HepG2 (cell line): Measurements from ENCODE around the gene FAT1. TPM values are rescaled to one million over a fixed set of nuclear protein-coding genes. Genes with fewer than 3 reads are reported as not detected.

Experiments
- GTF3A ChIP-seq: sonication (generic); formaldehyde crosslinking; conservative IDR thresholded peaks from 2 replicates; pipeline ENCODE4 v1.4.0; 2020; ENCODE audit warnings: mild to moderate bottlenecking, missing genetic modification reagents
- HMG20B ChIP-seq: conservative IDR thresholded peaks from 2 replicates; pipeline ENCODE4 v1.6.1; 2016; ENCODE audit warnings: missing genetic modification reagents, missing compliant biosample characterization
- IKZF5 ChIP-seq: IDR thresholded peaks from 2 replicates; pipeline ENCODE4 v1.6.1; 2018; ENCODE audit warnings: missing genetic modification reagents, mild to moderate bottlenecking, missing compliant biosample characterization
- RFX3 ChIP-seq: IDR thresholded peaks from 2 replicates; pipeline ENCODE4 v1.6.1; 2016; ENCODE audit warnings: missing biosample characterization, missing genetic modification reagents
- SATB2 ChIP-seq: sonication (generic); formaldehyde crosslinking; IDR thresholded peaks from 2 replicates; pipeline ENCODE4 v1.5.0; 2020; ENCODE audit warnings: missing genetic modification reagents
- SP4 ChIP-seq: sonication (generic); formaldehyde crosslinking; IDR thresholded peaks from 2 replicates; pipeline ENCODE4 v1.8.1; 2023; ENCODE audit warnings: mild to moderate bottlenecking, missing genetic modification reagents
- THYN1 ChIP-seq: sonication (generic); formaldehyde crosslinking; IDR thresholded peaks from 2 replicates; pipeline ENCODE4 v1.8.1; 2023; ENCODE audit warnings: low read depth, mild to moderate bottlenecking, moderate library complexity, missing genetic modification reagents, borderline replicate concordance
- TP53 ChIP-seq: sonication (generic); formaldehyde crosslinking; conservative IDR thresholded peaks from 2 replicates; pipeline ENCODE4 v1.4.0; 2020; ENCODE audit warnings: missing genetic modification reagents
- ZBTB10 ChIP-seq: sonication (generic); formaldehyde crosslinking; IDR thresholded peaks from 2 replicates; pipeline ENCODE4 v1.4.0; 2020; ENCODE audit warnings: missing genetic modification reagents, borderline replicate concordance
- ZBTB26 ChIP-seq: IDR thresholded peaks from 2 replicates; pipeline ENCODE4 v1.6.1; 2016; ENCODE audit warnings: missing compliant biosample characterization, missing genetic modification reagents, borderline replicate concordance
- ZBTB3 ChIP-seq: sonication (generic); formaldehyde crosslinking; IDR thresholded peaks from 2 replicates; pipeline ENCODE4 v1.4.0; 2020; ENCODE audit warnings: low read depth, mild to moderate bottlenecking, moderate library complexity, missing genetic modification reagents, borderline replicate concordance
- ZBTB44 ChIP-seq: sonication (generic); formaldehyde crosslinking; IDR thresholded peaks from 2 replicates; pipeline ENCODE4 v1.4.0; 2020; ENCODE audit warnings: missing genetic modification reagents
- ZNF280B ChIP-seq: sonication (generic); formaldehyde crosslinking; IDR thresholded peaks from 2 replicates; pipeline ENCODE4 v1.5.0; 2020; ENCODE audit warnings: missing genetic modification reagents, mild to moderate bottlenecking, borderline replicate concordance
- ZNF644 ChIP-seq: IDR thresholded peaks from 2 replicates; pipeline ENCODE4 v1.6.1; 2016; ENCODE audit warnings: low read depth
- polyA plus RNA-seq, 8 experiments: library from polyadenylated mRNA; depleted of rRNA in 3 of 8; stranded (reverse) in 7 of 8; unstranded in 1 of 8; fragments of >200 nt; fragmentation: Illumina TruSeq in 4 of 8; extraction: Trizol in 4 of 8; gene quantifications; 2 replicates each; pipeline versions ENCODE4 v1.2.1 to v1.2.3, GENCODE V29; 2011 to 2016; ENCODE audit warnings: low read depth in 4 of 8, missing spikeins in 1 of 8, mixed read lengths in 1 of 8; ENCODE audit not compliant: insufficient read depth in 1 of 8
- total RNA-seq, 5 experiments: library from RNA; depleted of rRNA; stranded (reverse); fragments of >200 nt; fragmentation: Illumina TruSeq; extraction: Trizol; gene quantifications; 2 replicates each; pipeline ENCODE4 v1.2.3, GENCODE V29; 2016; ENCODE audit warnings: low read depth in 1 of 5

Gene FAT1
- total and polyA plus RNA-seq, 2 of the 13 experiments (the other 11 are each of a cell fraction or from before 2014, with no cell fraction given): 185 to 216 TPM

GRCh38 chr4:186755550-186756519 lies 32.2 kb upstream of the FAT1 start (continued):
- TF ChIP-seq ZBTB44 (CRISPR knock-in tag) (no peak), GTF3A (CRISPR knock-in tag) (no peak), IKZF5 (CRISPR knock-in tag) (peak; percentile 88), ZNF644 (peak; percentile 93), ZBTB3 (no peak), ZNF280B (CRISPR knock-in tag) (no peak), TP53 (CRISPR knock-in tag) (no peak), THYN1 (no peak), SATB2 (no peak), ZBTB26 (peak; percentile 59; the same call in 1 of the 2 replicates), ZBTB10 (CRISPR knock-in tag) (no peak), HMG20B (CRISPR knock-in tag) (0 out of 2 replicates have a peak, but pooled peaks have one; percentile 65), RFX3 (CRISPR knock-in tag) (no peak), SP4 (CRISPR knock-in tag) (peak; percentile 51; the same call in 1 of the 2 replicates)
